SK-N-MC (cell line): ENCODE data around the gene SEMA4D.

Experiments used
- DNase-seq: peaks from one replicate; pipeline ENCODE4 v3.0.0-alpha.2; 2011; ENCODE audit warnings: low read depth, low spot score
- H3K27ac ChIP-seq: fragments of 200-600 bp; sonication (generic); 2 replicates; pipeline ENCODE4 v1.5.1; 2016; ENCODE audit warnings: mixed run types
- H3K36me3 ChIP-seq: fragments of 200-600 bp; sonication (generic); 2 replicates; pipeline ENCODE4 v1.6.1; 2017; ENCODE audit warnings: antibody characterized with exemption, low read length, mixed read lengths; ENCODE audit not compliant: insufficient read depth
- H3K4me3 ChIP-seq: fragments of 200-600 bp; sonication (generic); 2 replicates; pipeline ENCODE4 v1.5.1; 2016
- H3K9ac ChIP-seq: fragments of 200-600 bp; sonication (generic); 2 replicates; pipeline ENCODE4 v1.8.0; 2017; ENCODE audit warnings: mixed run types, mixed read lengths; ENCODE audit not compliant: insufficient read length
- H3K9me3 ChIP-seq: fragments of 200-600 bp; sonication (generic); 2 replicates; pipeline ENCODE4 v1.6.1; 2017; ENCODE audit warnings: low read depth, mild to moderate bottlenecking, antibody characterized with exemption, low read length, moderate library complexity, mixed read lengths
- EZH2 ChIP-seq: fragments of 200-600 bp; sonication (generic); IDR thresholded peaks from one replicate; pipeline ENCODE4 v1.6.1; 2017; ENCODE audit warnings: antibody characterized with exemption
- FOXP2 ChIP-seq: optimal IDR thresholded peaks from 2 replicates; pipeline ENCODE3; 2011; ENCODE audit warnings: mild to moderate bottlenecking, moderate library complexity; ENCODE audit not compliant: insufficient read depth; ENCODE audit errors: extremely low read length, control extremely low read depth
- POLR2AphosphoS5 ChIP-seq: IDR thresholded peaks from 2 replicates; pipeline ENCODE4 v1.6.1; 2012; ENCODE audit warnings: mild to moderate bottlenecking, low read depth, low read length, borderline replicate concordance

Gene SEMA4D, protein sequence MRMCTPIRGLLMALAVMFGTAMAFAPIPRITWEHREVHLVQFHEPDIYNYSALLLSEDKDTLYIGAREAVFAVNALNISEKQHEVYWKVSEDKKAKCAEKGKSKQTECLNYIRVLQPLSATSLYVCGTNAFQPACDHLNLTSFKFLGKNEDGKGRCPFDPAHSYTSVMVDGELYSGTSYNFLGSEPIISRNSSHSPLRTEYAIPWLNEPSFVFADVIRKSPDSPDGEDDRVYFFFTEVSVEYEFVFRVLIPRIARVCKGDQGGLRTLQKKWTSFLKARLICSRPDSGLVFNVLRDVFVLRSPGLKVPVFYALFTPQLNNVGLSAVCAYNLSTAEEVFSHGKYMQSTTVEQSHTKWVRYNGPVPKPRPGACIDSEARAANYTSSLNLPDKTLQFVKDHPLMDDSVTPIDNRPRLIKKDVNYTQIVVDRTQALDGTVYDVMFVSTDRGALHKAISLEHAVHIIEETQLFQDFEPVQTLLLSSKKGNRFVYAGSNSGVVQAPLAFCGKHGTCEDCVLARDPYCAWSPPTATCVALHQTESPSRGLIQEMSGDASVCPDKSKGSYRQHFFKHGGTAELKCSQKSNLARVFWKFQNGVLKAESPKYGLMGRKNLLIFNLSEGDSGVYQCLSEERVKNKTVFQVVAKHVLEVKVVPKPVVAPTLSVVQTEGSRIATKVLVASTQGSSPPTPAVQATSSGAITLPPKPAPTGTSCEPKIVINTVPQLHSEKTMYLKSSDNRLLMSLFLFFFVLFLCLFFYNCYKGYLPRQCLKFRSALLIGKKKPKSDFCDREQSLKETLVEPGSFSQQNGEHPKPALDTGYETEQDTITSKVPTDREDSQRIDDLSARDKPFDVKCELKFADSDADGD

DNA sequence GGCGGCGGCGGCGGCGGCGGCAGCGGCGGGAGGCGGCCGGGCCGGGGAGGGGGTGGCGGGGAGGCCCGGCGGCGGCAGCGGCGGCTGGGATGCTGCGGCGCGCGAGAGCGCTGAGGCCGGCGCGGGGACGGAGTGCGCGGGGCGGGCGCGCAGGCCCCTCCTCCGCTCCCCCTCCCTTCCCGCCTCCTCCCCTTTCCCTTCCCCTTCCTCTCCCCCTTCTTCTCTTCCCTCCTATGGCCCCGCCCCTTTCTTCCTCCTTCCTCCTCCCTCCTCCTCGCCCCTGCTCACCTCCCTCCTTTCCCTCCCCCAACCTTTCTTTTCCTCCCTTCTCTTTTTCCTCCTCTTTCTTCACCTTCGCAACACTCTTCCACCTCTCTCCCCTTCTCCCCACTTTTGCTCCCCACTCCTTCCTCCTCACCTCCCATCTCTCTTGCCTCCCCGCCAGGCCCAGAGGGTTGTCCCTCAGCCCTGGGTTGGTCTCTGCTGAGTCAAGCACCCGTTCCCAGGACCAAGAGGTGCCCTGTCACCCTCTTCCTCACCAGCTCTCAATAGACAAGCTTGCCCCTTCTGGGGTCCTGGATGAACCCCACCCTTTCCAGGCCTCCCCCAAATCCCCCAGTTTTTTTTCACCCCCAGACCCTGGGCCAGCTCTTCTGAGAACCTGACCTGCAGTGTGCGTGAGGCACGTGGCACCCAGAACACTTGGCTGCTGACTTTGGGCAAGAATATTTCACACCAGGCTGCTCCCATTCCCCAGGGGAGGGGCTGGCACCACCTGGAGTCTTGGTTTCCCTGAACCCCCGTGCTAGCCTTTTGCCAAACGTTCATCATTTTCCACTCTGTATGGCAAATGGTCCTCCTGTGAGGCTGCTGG lies at the start of gene SEMA4D:
TSS of gene SEMA4D (minus strand) at position 136 of the 874 bp plus-strand sequence. CDS start 92,657 bp downstream, outside the sequence.
- no peak for DNase-seq
- Histone ChIP-seq H3K4me3 (peak within 1 kb of the TSS; percentile 76), H3K9me3 (no peaks in the 10 kb centered on the region), H3K36me3 (no peaks in the 10 kb centered on the region), H3K27ac (0 out of 2 replicates have a peak within 1 kb of the TSS, but pooled peaks have one; percentile 10), H3K9ac (peak within 1 kb of the TSS; percentile 73)
- TF ChIP-seq FOXP2 = no peak
- no peak for TF ChIP-seq POLR2AphosphoS5
- TF ChIP-seq EZH2 = no peak

DNA sequence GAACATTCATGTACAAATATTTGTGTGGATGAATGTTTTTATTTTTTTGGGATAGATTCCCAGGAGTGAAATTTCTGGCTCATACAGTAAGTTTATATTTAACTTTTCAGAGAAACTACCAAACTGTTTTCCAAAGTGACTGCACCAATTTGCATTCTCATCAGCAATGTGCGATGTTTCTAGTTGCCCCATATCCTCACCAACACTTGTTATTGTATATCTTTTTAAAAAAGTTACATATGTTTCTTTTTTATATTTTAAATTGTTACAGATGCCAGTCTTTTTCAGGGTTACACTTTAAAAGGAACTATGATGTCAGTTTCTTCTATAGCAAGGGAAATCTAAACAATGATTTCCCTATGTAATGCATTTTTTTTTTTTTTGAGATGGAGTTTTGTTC lies 49.1 kb upstream of the SEMA4D start:
- TF ChIP-seq EZH2 (no peak), POLR2AphosphoS5 (no peak), FOXP2 (no peak)
- Histone ChIP-seq H3K4me3 (no peak overlapping the region), H3K36me3 (no peaks in the 10 kb centered on the region), H3K9ac (no peak overlapping the region), H3K27ac (no peak overlapping the region), H3K9me3 (no peaks in the 10 kb centered on the region)
- no peak for DNase-seq

DNA sequence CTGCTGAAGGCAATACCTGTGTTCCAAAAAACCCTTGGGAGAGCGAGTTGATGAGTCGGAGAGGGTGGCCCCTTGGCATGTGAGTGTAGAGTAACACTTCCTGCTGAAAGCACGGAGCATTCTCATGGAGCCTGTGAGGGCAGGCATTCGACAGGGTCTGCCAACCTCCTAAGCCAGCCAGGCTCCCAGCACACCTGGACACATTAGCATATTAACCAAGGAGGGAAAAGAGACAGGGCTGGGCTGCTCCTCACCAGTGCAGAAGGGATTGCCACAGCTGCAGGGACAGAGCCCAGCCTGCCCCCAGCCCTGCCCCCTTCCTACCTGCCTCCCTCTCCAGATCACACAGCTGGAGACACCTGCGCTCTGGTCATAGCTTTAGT lies 46.4 kb upstream of the SEMA4D start:
- DNase-seq = no peak
- no peak for TF ChIP-seq EZH2
- TF ChIP-seq FOXP2 = no peak
- TF ChIP-seq POLR2AphosphoS5 = no peak
- Histone ChIP-seq H3K9me3 (no peaks in the 10 kb centered on the region), H3K27ac (no peak overlapping the region), H3K36me3 (no peaks in the 10 kb centered on the region), H3K9ac (no peak overlapping the region), H3K4me3 (no peak overlapping the region)

DNA sequence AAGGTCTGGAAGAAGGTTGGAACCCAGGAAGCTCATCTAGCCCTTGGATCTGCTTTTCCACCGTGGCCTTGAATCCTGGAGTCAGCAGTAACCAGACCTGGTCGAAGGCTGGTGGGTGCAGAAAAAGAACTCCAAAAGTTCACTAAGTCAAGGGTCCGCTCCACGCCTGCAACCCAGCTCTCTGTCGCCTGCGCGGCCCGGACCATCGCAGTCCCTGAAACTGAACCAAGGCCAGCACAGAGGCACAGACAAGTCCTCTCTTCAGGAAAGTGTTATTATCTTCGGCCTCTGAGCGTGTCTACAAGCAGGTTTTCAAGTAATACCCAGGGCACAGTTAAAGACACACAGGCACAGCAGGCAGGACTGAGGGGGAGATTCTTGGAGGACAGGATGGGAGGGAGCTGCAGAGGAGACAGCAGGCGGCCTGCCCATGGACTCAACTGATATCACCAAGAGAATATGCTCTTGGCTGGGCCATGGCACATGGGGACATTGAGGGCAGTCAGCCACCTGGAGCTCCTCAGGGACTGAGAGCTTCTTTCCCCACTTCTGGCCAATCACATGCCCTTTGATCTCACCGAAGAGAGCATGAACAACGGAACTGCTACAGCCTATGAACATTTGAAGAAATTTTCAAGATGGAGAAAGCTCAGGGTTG lies 45.8 kb upstream of the SEMA4D start:
- no peaks in the 10 kb centered on the region for H3K9me3 ChIP-seq
- H3K9ac ChIP-seq = no peak overlapping the region
- TF ChIP-seq FOXP2 (no peak), POLR2AphosphoS5 (no peak), EZH2 (no peak)
- H3K36me3 ChIP-seq = no peaks in the 10 kb centered on the region
- no peak overlapping the region for H3K27ac ChIP-seq
- no peak for DNase-seq
- H3K4me3 ChIP-seq = no peak overlapping the region

DNA sequence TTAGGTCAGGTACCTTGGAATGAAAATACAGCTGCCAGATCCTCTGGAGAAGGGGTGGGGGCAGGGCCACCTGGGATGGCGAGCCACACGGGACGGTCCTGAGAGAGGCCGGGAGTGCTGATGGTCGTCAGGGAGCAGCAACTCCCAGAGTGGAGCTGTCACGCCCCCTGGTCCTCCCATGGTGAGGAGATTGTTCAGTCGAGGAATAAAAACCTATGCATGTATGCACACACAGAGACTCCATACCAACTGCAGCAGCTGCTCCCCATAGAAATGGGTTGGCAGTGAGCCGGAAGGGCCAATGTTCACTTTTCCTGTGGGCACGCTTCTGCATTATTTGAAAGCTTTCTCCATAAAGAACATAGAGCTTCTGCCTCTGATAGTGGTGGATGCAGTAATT lies 45.2 kb upstream of the SEMA4D start:
- no peak overlapping the region for H3K27ac ChIP-seq
- no peak overlapping the region for H3K4me3 ChIP-seq
- no peak overlapping the region for H3K9ac ChIP-seq
- no peak for DNase-seq
- TF ChIP-seq POLR2AphosphoS5 = no peak
- TF ChIP-seq EZH2 = no peak
- no peak for TF ChIP-seq FOXP2
- no peaks in the 10 kb centered on the region for H3K36me3 ChIP-seq
- no peaks in the 10 kb centered on the region for H3K9me3 ChIP-seq

DNA sequence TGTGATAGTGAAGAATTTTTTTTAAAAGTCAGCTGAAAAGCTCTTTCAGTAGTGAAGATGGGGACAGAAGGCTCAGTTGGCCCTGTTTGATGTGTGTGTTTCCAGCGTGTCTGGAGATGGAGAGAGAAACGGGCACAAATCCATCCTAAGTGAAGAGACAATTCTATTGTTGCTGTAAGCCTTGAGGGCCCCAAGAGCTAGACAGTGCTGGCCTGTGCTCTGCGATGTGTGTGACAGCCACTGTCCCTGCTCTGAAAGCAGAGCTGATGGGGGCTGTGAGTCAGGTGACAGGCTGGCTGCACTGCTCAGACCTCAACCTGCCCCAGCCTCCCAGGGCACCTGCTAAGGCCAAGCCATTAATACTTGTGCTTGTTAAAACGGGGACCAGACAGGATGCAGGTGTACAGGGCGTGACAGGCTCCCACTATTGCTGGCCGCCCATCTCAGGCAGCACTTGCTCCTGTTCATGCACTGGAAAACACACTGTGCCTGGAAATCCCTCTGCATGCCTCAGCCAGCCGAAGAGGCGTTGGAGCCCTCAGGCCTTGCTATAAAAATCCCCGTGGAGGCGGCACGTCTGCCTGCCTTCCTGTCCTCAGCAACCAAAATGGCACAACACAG lies 44.6 kb upstream of the SEMA4D start:
- H3K9ac ChIP-seq = no peak overlapping the region
- TF ChIP-seq POLR2AphosphoS5 (no peak), EZH2 (no peak)
- H3K9me3 ChIP-seq = no peaks in the 10 kb centered on the region
- H3K36me3 ChIP-seq = no peaks in the 10 kb centered on the region
- no peak overlapping the region for H3K27ac ChIP-seq
- no peak for DNase-seq
- no peak overlapping the region for H3K4me3 ChIP-seq

DNA sequence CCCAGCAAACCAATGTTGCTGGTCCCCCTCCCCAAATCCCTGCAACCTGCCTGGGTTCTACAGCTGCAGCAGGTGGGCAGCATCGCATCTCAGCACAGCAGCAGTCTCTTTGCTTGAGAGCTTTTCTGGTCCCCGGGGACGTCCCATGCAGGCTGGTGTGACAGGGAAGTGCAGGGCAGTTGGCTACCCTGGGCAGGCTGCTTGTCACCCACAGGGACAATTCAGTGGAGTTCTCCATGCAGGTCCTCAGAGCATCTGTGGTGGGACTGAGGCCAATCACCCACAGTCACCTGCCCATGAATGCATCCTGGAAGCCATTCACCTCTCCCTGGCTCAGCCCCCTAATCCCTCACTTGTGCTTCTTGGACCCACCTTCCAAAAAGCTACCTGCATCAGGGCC lies 43.9 kb upstream of the SEMA4D start:
- DNase-seq = no peak
- TF ChIP-seq FOXP2 (no peak), EZH2 (no peak), POLR2AphosphoS5 (no peak)
- H3K27ac ChIP-seq = no peak overlapping the region

More for the DNA sequence above, 43.9 kb upstream of the SEMA4D start:
- H3K9ac ChIP-seq = no peak overlapping the region
- no peaks in the 10 kb centered on the region for H3K9me3 ChIP-seq
- H3K36me3 ChIP-seq = no peaks in the 10 kb centered on the region
- H3K4me3 ChIP-seq = no peak overlapping the region
